ENCODE measurements around the gene LARGE1.

LARGE1 gene

DNA sequence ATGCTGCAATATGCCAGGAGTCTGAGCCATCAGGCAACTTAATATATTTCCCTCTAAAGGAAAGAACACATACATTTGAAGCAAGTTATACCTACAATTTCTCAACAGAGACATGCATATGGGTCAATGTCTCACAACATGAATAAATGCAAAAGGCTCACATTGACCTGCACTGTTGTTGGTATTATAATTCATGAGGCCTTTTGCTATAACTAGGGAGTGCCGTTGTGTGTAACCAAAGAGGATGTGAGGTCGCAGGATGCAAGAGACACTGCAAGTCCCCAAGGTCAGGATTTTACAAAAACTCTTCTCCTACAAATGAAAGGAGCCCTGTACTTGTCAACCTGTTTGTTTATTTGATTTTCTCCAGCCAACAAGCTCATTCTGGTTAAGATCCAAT, 250.5 kb downstream of the LARGE1 start:
- DNase-seq (ENCODE audit: low read depth): no peak
- in situ Hi-C loops (cut with HindIII; ENCODE audit: low sequenced_read_pairs): no loop called here
- TF ChIP-seq, protein P1, sequence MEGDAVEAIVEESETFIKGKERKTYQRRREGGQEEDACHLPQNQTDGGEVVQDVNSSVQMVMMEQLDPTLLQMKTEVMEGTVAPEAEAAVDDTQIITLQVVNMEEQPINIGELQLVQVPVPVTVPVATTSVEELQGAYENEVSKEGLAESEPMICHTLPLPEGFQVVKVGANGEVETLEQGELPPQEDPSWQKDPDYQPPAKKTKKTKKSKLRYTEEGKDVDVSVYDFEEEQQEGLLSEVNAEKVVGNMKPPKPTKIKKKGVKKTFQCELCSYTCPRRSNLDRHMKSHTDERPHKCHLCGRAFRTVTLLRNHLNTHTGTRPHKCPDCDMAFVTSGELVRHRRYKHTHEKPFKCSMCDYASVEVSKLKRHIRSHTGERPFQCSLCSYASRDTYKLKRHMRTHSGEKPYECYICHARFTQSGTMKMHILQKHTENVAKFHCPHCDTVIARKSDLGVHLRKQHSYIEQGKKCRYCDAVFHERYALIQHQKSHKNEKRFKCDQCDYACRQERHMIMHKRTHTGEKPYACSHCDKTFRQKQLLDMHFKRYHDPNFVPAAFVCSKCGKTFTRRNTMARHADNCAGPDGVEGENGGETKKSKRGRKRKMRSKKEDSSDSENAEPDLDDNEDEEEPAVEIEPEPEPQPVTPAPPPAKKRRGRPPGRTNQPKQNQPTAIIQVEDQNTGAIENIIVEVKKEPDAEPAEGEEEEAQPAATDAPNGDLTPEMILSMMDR (IDR thresholded peaks at IDR 0.05; ENCODE audit: low read depth, low read length, missing control alignments): no peak
- H3K4me3 ChIP-seq (ENCODE audit: low read depth, low read length): no peak overlapping the region

- in situ Hi-C loops (cut with HindIII; ENCODE audit: low sequenced_read_pairs): no loop called here
- TF ChIP-seq, protein P1 (IDR thresholded peaks at IDR 0.05; ENCODE audit: low read depth, low read length, missing control alignments): no peak
- no peak overlapping the region for H3K4me3 ChIP-seq (ENCODE audit: low read depth, low read length)
- DNase-seq (ENCODE audit: low read depth): no peak
Observed at GRCh38 chr22:33666961-33667619, 253.2 kb downstream of the LARGE1 start.

DNA sequence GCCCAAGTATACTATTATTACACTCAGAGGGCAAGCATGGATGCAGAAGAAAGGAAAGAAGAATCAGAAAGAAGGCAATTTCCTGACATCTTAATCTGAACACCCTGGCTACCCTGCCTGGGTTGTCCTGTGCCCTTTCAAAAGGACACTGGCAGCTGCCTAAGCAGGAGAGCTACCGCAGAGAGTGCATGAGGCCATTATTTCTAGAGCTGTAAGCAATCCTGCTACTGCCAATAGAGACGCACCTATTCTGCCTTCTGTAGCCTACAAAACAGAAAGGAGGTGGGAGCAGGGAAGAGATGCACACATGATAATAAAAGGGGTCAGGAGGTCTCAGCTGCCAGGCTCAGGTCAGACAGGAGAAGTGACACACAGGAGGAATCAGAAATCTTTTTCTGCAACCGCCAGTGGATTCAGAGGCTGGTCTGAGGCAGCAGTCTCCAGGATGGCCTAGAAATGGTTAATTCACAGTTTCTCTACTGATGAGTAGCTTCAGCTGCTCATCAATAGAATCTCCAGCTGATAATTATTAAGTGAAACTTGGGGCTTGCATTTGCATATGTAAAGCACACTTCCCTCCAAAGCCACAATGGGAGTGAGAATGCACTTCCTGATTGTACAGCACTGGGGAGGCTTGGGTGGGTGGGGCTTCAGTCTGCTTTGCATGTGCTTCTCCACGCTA, 253.9 kb downstream of the LARGE1 start:
- in situ Hi-C loops (cut with HindIII; ENCODE audit: low sequenced_read_pairs): no loop called here
- H3K4me3 ChIP-seq (ENCODE audit: low read depth, low read length): no peak overlapping the region
- TF ChIP-seq, protein P1 (IDR thresholded peaks at IDR 0.05; ENCODE audit: low read depth, low read length, missing control alignments): no peak
- DNase-seq (ENCODE audit: low read depth): no peak

DNA sequence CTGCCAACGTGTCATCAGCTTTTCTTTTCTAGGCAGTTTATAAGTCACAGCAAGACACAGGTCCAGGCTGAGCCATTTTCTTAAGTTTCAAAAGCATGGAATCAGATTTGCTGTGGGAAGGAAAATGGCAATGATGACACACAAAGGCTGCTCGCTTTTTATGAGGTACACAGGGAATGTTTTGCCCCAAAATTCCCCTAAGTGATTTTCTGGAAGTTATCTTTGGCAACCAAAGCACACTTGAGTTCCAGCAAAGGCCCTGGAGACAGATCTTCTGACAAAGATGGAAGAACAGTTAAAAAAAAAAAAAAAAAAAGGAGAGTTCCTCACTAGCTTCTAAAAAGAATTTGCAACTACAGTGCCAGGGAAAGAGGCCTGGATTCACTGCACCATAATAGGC, 260.8 kb downstream of the LARGE1 start:
- no peak overlapping the region for H3K4me3 ChIP-seq (ENCODE audit: low read depth, low read length)
- no peak for DNase-seq (ENCODE audit: low read depth)
- TF ChIP-seq, protein P1 (IDR thresholded peaks at IDR 0.05; ENCODE audit: low read depth, low read length, missing control alignments): no peak
- in situ Hi-C loops (cut with HindIII; ENCODE audit: low sequenced_read_pairs): no loop called here

GRCh38 chr22:33658775-33659174, 261.5 kb downstream of the LARGE1 start:
- DNase-seq (ENCODE audit: low read depth): no peak
- TF ChIP-seq, protein P1 (IDR thresholded peaks at IDR 0.05; ENCODE audit: low read depth, low read length, missing control alignments): no peak
- no peak overlapping the region for H3K4me3 ChIP-seq (ENCODE audit: low read depth, low read length)
- in situ Hi-C loops (cut with HindIII; ENCODE audit: low sequenced_read_pairs): no loop called here

DNA sequence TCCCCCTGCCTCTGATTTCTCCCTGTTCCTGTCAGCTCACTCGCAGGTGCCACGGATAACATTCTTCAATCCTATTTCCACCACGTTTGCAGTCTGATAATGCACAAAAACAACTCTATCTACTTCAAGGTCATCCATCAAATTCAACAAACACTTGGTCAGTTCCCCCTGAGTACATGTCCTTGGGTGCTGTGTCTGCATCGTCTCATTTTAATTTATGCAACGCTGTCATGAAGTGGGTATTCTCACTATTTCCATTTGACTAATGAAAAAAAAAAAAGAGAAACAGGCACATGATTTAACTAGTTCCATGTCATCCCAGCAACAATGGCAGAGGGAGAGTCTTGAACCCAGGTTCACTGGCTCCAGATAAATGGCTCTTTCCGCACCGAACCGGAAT, 262.6 kb downstream of the LARGE1 start:
- in situ Hi-C loops (cut with HindIII; ENCODE audit: low sequenced_read_pairs): no loop called here
- DNase-seq (ENCODE audit: low read depth): no peak
- TF ChIP-seq, protein P1 (IDR thresholded peaks at IDR 0.05; ENCODE audit: low read depth, low read length, missing control alignments): no peak
- no peak overlapping the region for H3K4me3 ChIP-seq (ENCODE audit: low read depth, low read length)

Measured in astrocyte of the cerebellum (primary cell).